Keratinocyte (primary cell): ENCODE measurements around the gene LRRN2. TPM values are rescaled to one million over a fixed set of nuclear protein-coding genes. Genes with fewer than 3 reads are reported as not detected.

Experiments
- DNase-seq: peaks from one replicate; pipeline ENCODE4 v3.0.0-alpha.2; 2011; ENCODE audit warnings: low read depth, missing footprints, low spot score
- FAIRE-seq: peaks from 2 replicates; lab custom pipeline; 2011; peaks lifted over from hg19 to GRCh38; lab: Jason Lieb, UNC
- H2AFZ ChIP-seq: 2 replicates; pipeline ENCODE4 v1.6.0; 2012; ENCODE audit warnings: low read length, control low read depth, inconsistent platforms; ENCODE audit not compliant: control insufficient read depth
- H3K27ac ChIP-seq: 2 replicates; pipeline ENCODE4 v1.5.1; 2011; ENCODE audit warnings: low read length; ENCODE audit not compliant: control insufficient read depth, insufficient read depth
- H3K27me3 ChIP-seq: 3 replicates; pipeline ENCODE4 v1.6.0; 2011; ENCODE audit warnings: low read length; ENCODE audit not compliant: control insufficient read depth, insufficient read depth; ENCODE audit errors: extremely low read depth
- H3K36me3 ChIP-seq, 2 experiments: 2 replicates in 1 of 2; 3 replicates in 1 of 2; pipeline ENCODE4 v1.5.1; 2011; ENCODE audit warnings: low read length in 2 of 2, mild to moderate bottlenecking in 1 of 2; ENCODE audit not compliant: control insufficient read depth in 2 of 2, insufficient read depth in 2 of 2; ENCODE audit errors: extremely low read depth in 1 of 2
- H3K4me1 ChIP-seq: 3 replicates; pipeline ENCODE4 v1.5.1; 2011; ENCODE audit warnings: low read length; ENCODE audit not compliant: control insufficient read depth, insufficient read depth; ENCODE audit errors: extremely low read depth
- H3K4me2 ChIP-seq: 3 replicates; pipeline ENCODE4 v1.6.0; 2011; ENCODE audit warnings: low read depth, low read length; ENCODE audit not compliant: control insufficient read depth, insufficient read depth; ENCODE audit errors: extremely low read depth
- H3K4me3 ChIP-seq, 3 experiments: fragments of 200-600 bp in 1 of 3; sonication (generic) in 1 of 3; 2 replicates in 2 of 3; 3 replicates in 1 of 3; pipeline ENCODE4 v1.5.1; 2011 to 2016; ENCODE audit warnings: low read length in 3 of 3, mild to moderate bottlenecking in 3 of 3, control low read depth in 2 of 3, inconsistent platforms in 1 of 3, low read depth in 1 of 3, mixed read lengths in 1 of 3, mixed run types in 1 of 3, moderate library complexity in 1 of 3; ENCODE audit not compliant: control insufficient read depth in 2 of 3, insufficient read depth in 2 of 3; ENCODE audit errors: extremely low read depth in 1 of 3
- H3K79me2 ChIP-seq: 2 replicates; pipeline ENCODE4 v1.6.0; 2012; ENCODE audit warnings: low read length; ENCODE audit not compliant: control insufficient read depth, insufficient read depth
- H3K9ac ChIP-seq: 3 replicates; pipeline ENCODE4 v1.6.0; 2011; ENCODE audit warnings: low read length; ENCODE audit not compliant: control insufficient read depth, insufficient read depth; ENCODE audit errors: extremely low read depth
- H3K9me1 ChIP-seq: 3 replicates; pipeline ENCODE4 v1.6.0; 2011; ENCODE audit warnings: low read length; ENCODE audit not compliant: control insufficient read depth, insufficient read depth; ENCODE audit errors: extremely low read depth
- H3K9me3 ChIP-seq: 2 replicates; pipeline ENCODE4 v1.5.1; 2012; ENCODE audit warnings: low read depth, low read length; ENCODE audit not compliant: control insufficient read depth
- H4K20me1 ChIP-seq: 3 replicates; pipeline ENCODE4 v1.6.0; 2011; ENCODE audit warnings: low read length; ENCODE audit not compliant: control insufficient read depth, insufficient read depth; ENCODE audit errors: extremely low read depth
- CTCF ChIP-seq, 3 experiments: IDR thresholded peaks in 1 of 3; conservative IDR thresholded peaks in 1 of 3; optimal IDR thresholded peaks in 1 of 3; 2 replicates in 2 of 3; 3 replicates in 1 of 3; pipeline versions ENCODE3 to v1.5.1; 2011; ENCODE audit warnings: low read length in 3 of 3, mild to moderate bottlenecking in 3 of 3, moderate library complexity in 2 of 3, control low read depth in 1 of 3, inconsistent platforms in 1 of 3; ENCODE audit not compliant: insufficient read depth in 2 of 3; ENCODE audit errors: extremely low read depth in 1 of 3
- EZH2 ChIP-seq: IDR thresholded peaks from one replicate; pipeline ENCODE4 v1.6.1; 2012; ENCODE audit warnings: inconsistent platforms, mild to moderate bottlenecking, low read length, moderate library complexity
- dilution Hi-C: fragments of 300-500 bp; cut with MboI; formaldehyde crosslinking; loops from one replicate; pipeline ENCODE4 v1.7.0; 2020; ENCODE audit warnings: low sequenced_read_pairs; ENCODE audit not compliant: extremely low pct_ligation_motif_present
- polyA plus RNA-seq, 5 experiments: library from polyadenylated mRNA; depleted of rRNA in 3 of 5; stranded (reverse) in 3 of 5; stranded (forward) in 1 of 5; unstranded in 1 of 5; fragments of >200 nt; gene quantifications; 1 replicate in 1 of 5; 2 replicates in 3 of 5; 3 replicates in 1 of 5; pipeline versions ENCODE4 v1.2.1 to v1.2.3, GENCODE V29; 2011 to 2012; ENCODE audit warnings: missing spikeins in 2 of 5, low read depth in 1 of 5, low replicate concordance in 1 of 5

The LRRN2 gene
- polyA plus RNA-seq, 1 donor (not counting 4 experiments of a cell fraction or from before 2014, with no cell fraction given) = not detected

- Histone ChIP-seq H3K36me3 (no peaks in the 10 kb centered on the region), H3K27me3 (peaks cover 15% of the 10 kb centered on the region), H4K20me1 (no peaks in the 10 kb centered on the region), H3K9me1 (no peaks in the 10 kb centered on the region), H3K9ac (no peak overlapping the region), H3K9me3 (no peaks in the 10 kb centered on the region), H3K79me2 (no peaks in the 10 kb centered on the region), H3K4me2 (no peak overlapping the region), H2AFZ (no peak overlapping the region), H3K27ac (no peak overlapping the region), H3K4me3 (no peak overlapping the region), H3K4me1 (no peaks in the 10 kb centered on the region)
- dilution Hi-C loops = no loop called here
- FAIRE-seq (no peak), DNase-seq (no peak)
- TF ChIP-seq CTCF (optimal IDR thresholded peaks at IDR 0.05 in 1 of 3, IDR thresholded peaks at IDR 0.05 in 1 of 3, conservative IDR thresholded peaks at IDR 0.05 in 1 of 3; ENCODE audit: extremely low read depth in 1 of 3, insufficient read depth in 2 of 3, low read length in 3 of 3) (no peak), EZH2 (no peak)
These were observed 6.6 kb downstream of the LRRN2 start for GRCh38 chr1:204678721-204679475.

- Histone ChIP-seq H3K9me3 (no peaks in the 10 kb centered on the region), H4K20me1 (no peaks in the 10 kb centered on the region), H3K27me3 (peaks cover 16% of the 10 kb centered on the region), H3K4me2 (no peak overlapping the region), H3K4me1 (no peaks in the 10 kb centered on the region), H2AFZ (no peak overlapping the region), H3K27ac (no peak overlapping the region), H3K9me1 (no peaks in the 10 kb centered on the region), H3K79me2 (no peaks in the 10 kb centered on the region), H3K36me3 (no peaks in the 10 kb centered on the region), H3K9ac (no peak overlapping the region), H3K4me3 (no peak overlapping the region)
- dilution Hi-C loops = no loop called here
- TF ChIP-seq EZH2 (no peak), CTCF (optimal IDR thresholded peaks at IDR 0.05 in 1 of 3, IDR thresholded peaks at IDR 0.05 in 1 of 3, conservative IDR thresholded peaks at IDR 0.05 in 1 of 3; ENCODE audit: extremely low read depth in 1 of 3, insufficient read depth in 2 of 3, low read length in 3 of 3) (no peak)
- no peak for FAIRE-seq
- DNase-seq = no peak
These were observed 7.7 kb downstream of the LRRN2 start for GRCh38 chr1:204677864-204678263.
